PC-3 (cell line): ENCODE measurements around the gene ULK4. TPM values are rescaled to one million over a fixed set of nuclear protein-coding genes. Genes with fewer than 3 reads are reported as not detected.

Experiments
- ATAC-seq: fragments of 200-7000 bp; cut with Tn5 transposase; 2 replicates; pipeline ENCODE4 v1.9.1; 2020; ENCODE audit warnings: mild to moderate bottlenecking, moderate library complexity
- BruUV-seq: library from RNA; stranded (reverse); fragments of 400-500 nt; replicated peaks from 2 replicates; lab custom pipeline; 2021; lab: Mats Ljungman, UMichigan
- CTCF ChIA-PET: fragments of 300-600 bp; sonication (Branson Sonifier 250); formaldehyde crosslinking; loops from one replicate; lab custom pipeline; 2022; ENCODE audit warnings: antibody characterized with exemption; lab: Charles Lee
- POLR2A ChIA-PET: fragments of 300-600 bp; sonication (Branson Sonifier 250); formaldehyde crosslinking; loops from one replicate; lab custom pipeline; 2022; ENCODE audit warnings: antibody characterized with exemption; ENCODE audit not compliant: unreplicated experiment; lab: Charles Lee
- DNase-seq: peaks from one replicate; pipeline ENCODE4 v3.0.0-alpha.2; 2015
- H2AFZ ChIP-seq: fragments of 300-600 bp; sonication (generic); 2 replicates; pipeline ENCODE4 v1.6.0; 2016; ENCODE audit warnings: antibody characterized with exemption, low read length
- H3F3A ChIP-seq: fragments of 300-600 bp; sonication (generic); one replicate; pipeline ENCODE4 v1.6.0; 2017; ENCODE audit warnings: antibody characterized with exemption, low read length, control low read depth, mild to moderate bottlenecking; ENCODE audit not compliant: unreplicated experiment
- H3K27ac ChIP-seq: fragments of 300-600 bp; sonication (generic); 2 replicates; pipeline ENCODE4 v1.5.1; 2016; ENCODE audit warnings: mild to moderate bottlenecking, low read length
- H3K27me3 ChIP-seq: fragments of 300-600 bp; sonication (generic); 2 replicates; pipeline ENCODE4 v1.6.1; 2016; ENCODE audit warnings: low read length, mixed read lengths
- H3K36me3 ChIP-seq: fragments of 300-600 bp; sonication (generic); 2 replicates; pipeline ENCODE4 v1.6.1; 2016; ENCODE audit warnings: low read depth, mixed run types, low read length, mixed read lengths
- H3K4me1 ChIP-seq: fragments of 300-600 bp; sonication (generic); 2 replicates; pipeline ENCODE4 v1.5.1; 2016; ENCODE audit warnings: low read length; ENCODE audit not compliant: insufficient read depth
- H3K4me2 ChIP-seq: fragments of 300-600 bp; sonication (generic); 2 replicates; pipeline ENCODE4 v1.6.0; 2016; ENCODE audit warnings: low read length
- H3K4me3 ChIP-seq: fragments of 300-600 bp; sonication (generic); 2 replicates; pipeline ENCODE4 v1.5.1; 2016; ENCODE audit warnings: mild to moderate bottlenecking, low read length, mixed read lengths
- H3K79me2 ChIP-seq: fragments of 300-600 bp; sonication (generic); 2 replicates; pipeline ENCODE4 v1.6.1; 2017; ENCODE audit warnings: low read length, mixed read lengths
- H3K9ac ChIP-seq: fragments of 300-600 bp; sonication (generic); 2 replicates; pipeline ENCODE4 v1.6.0; 2016; ENCODE audit warnings: mild to moderate bottlenecking, low read length
- H3K9me2 ChIP-seq: fragments of 300-600 bp; sonication (generic); replicated peaks from 2 replicates; pipeline ENCODE4 v1.6.1; 2016; ENCODE audit warnings: mixed run types, low read length, mixed read lengths
- H3K9me3 ChIP-seq: fragments of 300-600 bp; sonication (generic); 2 replicates; pipeline ENCODE4 v1.6.1; 2016; ENCODE audit warnings: low read length, mixed read lengths
- H4K20me1 ChIP-seq: fragments of 300-600 bp; sonication (generic); 2 replicates; pipeline ENCODE4 v1.6.1; 2016; ENCODE audit warnings: low read length, mixed read lengths
- EZH2 ChIP-seq: fragments of 300-600 bp; sonication (generic); IDR thresholded peaks from one replicate; pipeline ENCODE4 v1.6.1; 2017; ENCODE audit warnings: antibody characterized with exemption, mild to moderate bottlenecking, low read length; ENCODE audit not compliant: unreplicated experiment
- EZH2phosphoT487 ChIP-seq: fragments of 300-600 bp; sonication (generic); IDR thresholded peaks from 2 replicates; pipeline ENCODE4 v1.6.1; 2018; ENCODE audit warnings: mild to moderate bottlenecking, antibody characterized with exemption, low read length, borderline replicate concordance
- intact Hi-C: fragments of 100-400 bp; cut with micrococcal nuclease; formaldehyde crosslinking; loops from 2 replicates; pipeline ENCODE4 v1.9.0; 2023
- total RNA-seq: library from RNA; depleted of rRNA; stranded (reverse); fragments of >200 nt; gene quantifications from 2 replicates; pipeline ENCODE4 v1.2.3, GENCODE V29; 2014
- TF ChIP-seq, protein P1 (sequence below): fragments of 300-600 bp; sonication (generic); conservative IDR thresholded peaks from 2 replicates; pipeline ENCODE4 v1.5.1; 2017; ENCODE audit warnings: antibody characterized with exemption, low read depth, mild to moderate bottlenecking, low read length

The ULK4 gene
- total RNA-seq, 1 experiment from 2014 or later = 4.8 TPM

DNA sequence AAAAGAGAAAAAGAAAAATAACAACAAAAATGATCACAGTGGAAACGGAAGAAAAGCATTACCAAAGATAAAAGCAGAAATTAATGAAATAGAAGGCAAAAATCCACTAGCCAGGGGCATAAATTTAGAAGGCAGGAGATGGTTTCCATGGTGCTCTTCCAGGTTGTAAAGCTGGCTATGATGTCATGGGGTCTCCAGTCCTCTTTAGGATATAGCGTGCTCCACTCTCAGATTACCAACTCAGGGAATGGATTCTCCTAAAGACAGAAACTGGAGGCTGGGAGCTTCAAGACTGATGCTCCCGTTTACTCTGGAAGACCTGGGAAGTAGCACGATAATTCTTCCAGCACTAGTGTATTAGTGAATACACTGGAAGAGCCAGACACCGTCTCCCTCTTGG lies 10.9 kb upstream of the ULK4 start:
- Histone ChIP-seq H3K9me2 (no peaks in the 10 kb centered on the region), H3K4me1 (no peaks in the 10 kb centered on the region), H3K4me2 (no peak overlapping the region), H3K4me3 (no peak overlapping the region), H3K79me2 (no peaks in the 10 kb centered on the region), H3K9me3 (no peaks in the 10 kb centered on the region), H3K27ac (no peak overlapping the region), H3K36me3 (no peaks in the 10 kb centered on the region), H3K9ac (no peak overlapping the region), H2AFZ (no peak overlapping the region), H3K27me3 (no peaks in the 10 kb centered on the region), H4K20me1 (no peaks in the 10 kb centered on the region), H3F3A (no peaks in the 10 kb centered on the region)
- intact Hi-C loops = no loop called here
- ATAC-seq (no peak), DNase-seq (no peak)
- TF ChIP-seq EZH2 = no peak
- TF ChIP-seq EZH2phosphoT487 = no peak
- TF ChIP-seq, protein P1, sequence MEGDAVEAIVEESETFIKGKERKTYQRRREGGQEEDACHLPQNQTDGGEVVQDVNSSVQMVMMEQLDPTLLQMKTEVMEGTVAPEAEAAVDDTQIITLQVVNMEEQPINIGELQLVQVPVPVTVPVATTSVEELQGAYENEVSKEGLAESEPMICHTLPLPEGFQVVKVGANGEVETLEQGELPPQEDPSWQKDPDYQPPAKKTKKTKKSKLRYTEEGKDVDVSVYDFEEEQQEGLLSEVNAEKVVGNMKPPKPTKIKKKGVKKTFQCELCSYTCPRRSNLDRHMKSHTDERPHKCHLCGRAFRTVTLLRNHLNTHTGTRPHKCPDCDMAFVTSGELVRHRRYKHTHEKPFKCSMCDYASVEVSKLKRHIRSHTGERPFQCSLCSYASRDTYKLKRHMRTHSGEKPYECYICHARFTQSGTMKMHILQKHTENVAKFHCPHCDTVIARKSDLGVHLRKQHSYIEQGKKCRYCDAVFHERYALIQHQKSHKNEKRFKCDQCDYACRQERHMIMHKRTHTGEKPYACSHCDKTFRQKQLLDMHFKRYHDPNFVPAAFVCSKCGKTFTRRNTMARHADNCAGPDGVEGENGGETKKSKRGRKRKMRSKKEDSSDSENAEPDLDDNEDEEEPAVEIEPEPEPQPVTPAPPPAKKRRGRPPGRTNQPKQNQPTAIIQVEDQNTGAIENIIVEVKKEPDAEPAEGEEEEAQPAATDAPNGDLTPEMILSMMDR = no peak
- no TSS peak for BruUV-seq
- POLR2A ChIA-PET = no interaction called here
- CTCF ChIA-PET = no interaction called here

- H3K9me2 ChIP-seq = no peaks in the 10 kb centered on the region
- H3K79me2 ChIP-seq = no peaks in the 10 kb centered on the region
- H3K27ac ChIP-seq = no peak overlapping the region
- TF ChIP-seq EZH2phosphoT487 = no peak
- TF ChIP-seq, protein P1 = no peak
- TF ChIP-seq EZH2 = no peak
- ChIA-PET POLR2A (no interaction called here), CTCF (no interaction called here)
- H4K20me1 ChIP-seq = no peaks in the 10 kb centered on the region
- H3K9ac ChIP-seq = no peak overlapping the region
- H3K27me3 ChIP-seq = no peaks in the 10 kb centered on the region
- H3K4me1 ChIP-seq = peaks cover 6% of the 10 kb centered on the region; the same call in 1 of the 2 replicates
- no TSS peak for BruUV-seq
- ATAC-seq (no peak), DNase-seq (no peak)
- H3K36me3 ChIP-seq = no peaks in the 10 kb centered on the region
- H3K4me3 ChIP-seq = no peak overlapping the region
- intact Hi-C loops = no loop called here
- no peak overlapping the region for H2AFZ ChIP-seq
- no peak overlapping the region for H3K4me2 ChIP-seq
- no peaks in the 10 kb centered on the region for H3K9me3 ChIP-seq
- no peaks in the 10 kb centered on the region for H3F3A ChIP-seq
Observed at GRCh38 chr3:41966206-41966605, 4.3 kb upstream of the ULK4 start.

GRCh38 chr3:41963823-41964222 lies 1.9 kb upstream of the ULK4 start:
- Histone ChIP-seq H3K4me3 (no peak overlapping the region), H3K9ac (no peak overlapping the region), H2AFZ (no peak overlapping the region), H3K27ac (no peak overlapping the region), H3K27me3 (no peaks in the 10 kb centered on the region), H3K36me3 (no peaks in the 10 kb centered on the region), H3K4me2 (no peak overlapping the region), H4K20me1 (no peaks in the 10 kb centered on the region), H3K4me1 (peaks cover 6% of the 10 kb centered on the region; the same call in 1 of the 2 replicates), H3K9me3 (no peaks in the 10 kb centered on the region), H3K9me2 (no peaks in the 10 kb centered on the region), H3F3A (no peaks in the 10 kb centered on the region), H3K79me2 (peaks cover 15% of the 10 kb centered on the region)
- ChIA-PET CTCF (no interaction called here), POLR2A (no interaction called here)
- BruUV-seq = no TSS peak
- intact Hi-C loops = loop anchor here (2.0 to 5.0 kb wide), 3 partner anchors 27 to 1507 kb away; partner anchors contain the start of gene RPL14
- TF ChIP-seq, protein P1 = no peak
- no peak for TF ChIP-seq EZH2phosphoT487
- TF ChIP-seq EZH2 = no peak
- no peak for DNase-seq
- ATAC-seq = no peak
